HCT116 (cell line): ENCODE data around the gene TMEFF2.

Experiments used
- CBX3 ChIP-seq: IDR thresholded peaks from 2 replicates; pipeline ENCODE4 v1.6.1; 2012; ENCODE audit warnings: low read depth
- CTCF ChIP-seq, 3 experiments: fragments of 200-600 bp in 1 of 3; sonication (generic) in 1 of 3; IDR thresholded peaks in 2 of 3; conservative IDR thresholded peaks in 1 of 3; 2 replicates each; pipeline ENCODE4 v1.5.1; 2012 to 2017; ENCODE audit warnings: low read depth in 2 of 3, low read length in 2 of 3, antibody characterized with exemption in 1 of 3, borderline replicate concordance in 1 of 3, control low read depth in 1 of 3, mild to moderate bottlenecking in 1 of 3, mixed read lengths in 1 of 3, mixed run types in 1 of 3, moderate library complexity in 1 of 3; ENCODE audit not compliant: insufficient read depth in 1 of 3
- EZH2 ChIP-seq: fragments of 200-600 bp; sonication (generic); IDR thresholded peaks from 2 replicates; pipeline ENCODE4 v1.6.1; 2017; ENCODE audit warnings: antibody characterized with exemption, mixed run types
- EZH2phosphoT487 ChIP-seq: fragments of 200-600 bp; IDR thresholded peaks from 2 replicates; pipeline ENCODE4 v1.6.1; 2018; ENCODE audit warnings: antibody characterized with exemption, borderline replicate concordance
- MAX ChIP-seq: IDR thresholded peaks from 2 replicates; pipeline ENCODE4 v1.6.1; 2012
- POLR2A ChIP-seq: IDR thresholded peaks from 2 replicates; pipeline ENCODE4 v1.7.0; 2011; ENCODE audit warnings: borderline replicate concordance; ENCODE audit not compliant: insufficient read depth, insufficient read length; ENCODE audit errors: extremely low read depth
- REST ChIP-seq: IDR thresholded peaks from 2 replicates; pipeline ENCODE4 v1.6.1; 2012; ENCODE audit warnings: low read depth
- SP1 ChIP-seq: IDR thresholded peaks from 2 replicates; pipeline ENCODE4 v1.6.1; 2012; ENCODE audit warnings: low read depth
- TCF7L2 ChIP-seq: IDR thresholded peaks from 2 replicates; pipeline ENCODE4 v1.7.0; 2011; ENCODE audit warnings: borderline replicate concordance, inconsistent platforms; ENCODE audit not compliant: insufficient read depth, insufficient read length; ENCODE audit errors: extremely low read depth
- YY1 ChIP-seq: IDR thresholded peaks from 2 replicates; pipeline ENCODE4 v1.6.1; 2011; ENCODE audit warnings: low read length, low read depth, moderate library complexity, mild to moderate bottlenecking; ENCODE audit not compliant: insufficient replicate concordance; ENCODE audit errors: extremely low read depth
- ZNF274 ChIP-seq: fragments of 200-500 bp; sonication (Bioruptor generic); IDR thresholded peaks from 2 replicates; pipeline ENCODE4 v1.6.1; 2014; ENCODE audit warnings: mild to moderate bottlenecking, low read depth, low read length, inconsistent platforms

- TF ChIP-seq CTCF (IDR thresholded peaks at IDR 0.05 in 2 of 3, conservative IDR thresholded peaks at IDR 0.05 in 1 of 3; ENCODE audit: borderline replicate concordance in 1 of 3, insufficient read depth in 1 of 3, low read depth in 2 of 3, low read length in 2 of 3) (no peak), EZH2 (no peak), REST (no peak), POLR2A (no peak), EZH2phosphoT487 (no peak), YY1 (no peak), ZNF274 (no peak), CBX3 (no peak), MAX (no peak), SP1 (no peak), TCF7L2 (no peak)
These were observed 261.2 kb downstream of the TMEFF2 start for GRCh38 chr2:191933307-191934105.
